DND-41 (cell line): Measurements from ENCODE around the gene HJV.

ENCODE experiments used
- ATAC-seq: fragments of 200-7000 bp; cut with Tn5 transposase; 3 replicates; pipeline ENCODE4 v1.9.1; 2021; ENCODE audit warnings: low read depth; ENCODE audit not compliant: insufficient read depth
- DNase-seq: peaks from one replicate; pipeline ENCODE4 v3.0.0-alpha.2; 2020
- H2AFZ ChIP-seq: 2 replicates; pipeline ENCODE4 v1.6.0; 2012; ENCODE audit warnings: low read depth, low read length
- H3K27ac ChIP-seq: 2 replicates; pipeline ENCODE4 v1.5.1; 2012; ENCODE audit warnings: low read length, inconsistent platforms
- H3K27me3 ChIP-seq: fragments of 200-600 bp; sonication (generic); 2 replicates; pipeline ENCODE4 v1.6.0; 2012; ENCODE audit warnings: low read length, mild to moderate bottlenecking, inconsistent platforms; ENCODE audit not compliant: insufficient read depth, poor library complexity
- H3K36me3 ChIP-seq: 2 replicates; pipeline ENCODE4 v1.5.1; 2012; ENCODE audit warnings: low read length, inconsistent platforms; ENCODE audit not compliant: insufficient read depth
- H3K4me1 ChIP-seq: 2 replicates; pipeline ENCODE4 v1.5.1; 2012; ENCODE audit warnings: mild to moderate bottlenecking, low read length; ENCODE audit not compliant: insufficient read depth
- H3K4me2 ChIP-seq: 2 replicates; pipeline ENCODE4 v1.6.0; 2012; ENCODE audit warnings: mild to moderate bottlenecking, moderate library complexity, low read length, inconsistent platforms; ENCODE audit not compliant: insufficient read depth
- H3K4me3 ChIP-seq, 2 experiments: fragments of 200-600 bp in 1 of 2; shearing (Covaris generic) in 1 of 2; 2 replicates each; pipeline ENCODE4 v1.5.1; 2012 to 2016; ENCODE audit warnings: inconsistent platforms in 2 of 2, low read length in 2 of 2, mild to moderate bottlenecking in 2 of 2, low read depth in 1 of 2, moderate library complexity in 1 of 2
- H3K79me2 ChIP-seq: 2 replicates; pipeline ENCODE4 v1.6.0; 2012; ENCODE audit warnings: low read length, inconsistent platforms; ENCODE audit not compliant: insufficient read depth
- H3K9ac ChIP-seq: 2 replicates; pipeline ENCODE4 v1.6.0; 2012; ENCODE audit warnings: low read depth, mild to moderate bottlenecking, inconsistent platforms, low read length, moderate library complexity
- H3K9me3 ChIP-seq: 2 replicates; pipeline ENCODE4 v1.5.1; 2012; ENCODE audit warnings: low read length, moderate library complexity, mild to moderate bottlenecking, inconsistent platforms; ENCODE audit not compliant: insufficient read depth, severe bottlenecking
- H4K20me1 ChIP-seq: 2 replicates; pipeline ENCODE4 v1.6.0; 2012; ENCODE audit warnings: low read length; ENCODE audit not compliant: insufficient read depth
- EZH2 ChIP-seq: IDR thresholded peaks from 3 replicates; pipeline ENCODE4 v1.6.1; 2012; ENCODE audit warnings: borderline replicate concordance, low read depth, mild to moderate bottlenecking, moderate library complexity, low read length, inconsistent platforms; ENCODE audit not compliant: severe bottlenecking
- TF ChIP-seq, protein P1 (sequence below): IDR thresholded peaks from 2 replicates; pipeline ENCODE4 v1.5.1; 2012; ENCODE audit warnings: borderline replicate concordance, low read length, moderate library complexity, mild to moderate bottlenecking; ENCODE audit not compliant: poor library complexity, severe bottlenecking; ENCODE audit errors: extremely low read depth

HJV gene

GRCh38 chr1:145988773-145989172 lies 32.8 kb downstream of the HJV start:
- TF ChIP-seq, protein P1, sequence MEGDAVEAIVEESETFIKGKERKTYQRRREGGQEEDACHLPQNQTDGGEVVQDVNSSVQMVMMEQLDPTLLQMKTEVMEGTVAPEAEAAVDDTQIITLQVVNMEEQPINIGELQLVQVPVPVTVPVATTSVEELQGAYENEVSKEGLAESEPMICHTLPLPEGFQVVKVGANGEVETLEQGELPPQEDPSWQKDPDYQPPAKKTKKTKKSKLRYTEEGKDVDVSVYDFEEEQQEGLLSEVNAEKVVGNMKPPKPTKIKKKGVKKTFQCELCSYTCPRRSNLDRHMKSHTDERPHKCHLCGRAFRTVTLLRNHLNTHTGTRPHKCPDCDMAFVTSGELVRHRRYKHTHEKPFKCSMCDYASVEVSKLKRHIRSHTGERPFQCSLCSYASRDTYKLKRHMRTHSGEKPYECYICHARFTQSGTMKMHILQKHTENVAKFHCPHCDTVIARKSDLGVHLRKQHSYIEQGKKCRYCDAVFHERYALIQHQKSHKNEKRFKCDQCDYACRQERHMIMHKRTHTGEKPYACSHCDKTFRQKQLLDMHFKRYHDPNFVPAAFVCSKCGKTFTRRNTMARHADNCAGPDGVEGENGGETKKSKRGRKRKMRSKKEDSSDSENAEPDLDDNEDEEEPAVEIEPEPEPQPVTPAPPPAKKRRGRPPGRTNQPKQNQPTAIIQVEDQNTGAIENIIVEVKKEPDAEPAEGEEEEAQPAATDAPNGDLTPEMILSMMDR, result no peak
- no peak for TF ChIP-seq EZH2

DNA sequence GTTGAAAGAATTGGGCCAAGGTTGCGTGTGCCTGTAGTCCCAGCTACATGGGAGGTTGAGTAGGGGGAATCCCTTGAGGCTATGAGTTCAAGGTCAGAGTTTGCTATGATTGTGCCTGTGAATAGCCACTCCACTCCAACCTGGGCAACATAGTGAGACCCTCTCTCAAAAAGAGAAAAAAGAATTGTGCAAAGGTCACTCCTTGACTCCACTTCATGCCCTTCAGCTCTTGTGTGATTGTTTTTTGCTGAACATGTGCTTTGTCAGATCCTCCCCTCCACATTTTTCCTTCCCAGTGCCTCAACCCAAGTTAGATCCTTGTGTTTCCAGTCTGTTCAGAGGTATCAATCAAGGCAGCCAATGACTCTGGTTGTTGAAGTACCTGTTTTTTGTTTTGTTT lies 33.6 kb downstream of the HJV start:
- Histone ChIP-seq H3K79me2 (no peaks in the 10 kb centered on the region), H3K27ac (no peak overlapping the region), H3K27me3 (no peaks in the 10 kb centered on the region), H3K4me3 (no peak overlapping the region), H3K36me3 (no peaks in the 10 kb centered on the region), H3K9ac (no peak overlapping the region), H3K4me2 (no peak overlapping the region), H4K20me1 (no peaks in the 10 kb centered on the region), H2AFZ (no peak overlapping the region), H3K9me3 (no peaks in the 10 kb centered on the region), H3K4me1 (peaks cover 8% of the 10 kb centered on the region)
- no peak for DNase-seq
- no peak for ATAC-seq
- TF ChIP-seq, protein P1, result no peak
- no peak for TF ChIP-seq EZH2

More at GRCh38 chr1:145988773-145989172, 32.8 kb downstream of the HJV start:
- peaks cover 6% of the 10 kb centered on the region for H3K36me3 ChIP-seq
- no peak overlapping the region for H3K4me3 ChIP-seq
- H3K9me3 ChIP-seq, result no peaks in the 10 kb centered on the region
- H3K79me2 ChIP-seq, result no peaks in the 10 kb centered on the region
- peaks cover 8% of the 10 kb centered on the region for H3K4me1 ChIP-seq
- ATAC-seq (no peak), DNase-seq (no peak)
- no peak overlapping the region for H3K4me2 ChIP-seq
- H3K9ac ChIP-seq, result no peak overlapping the region
- H2AFZ ChIP-seq, result 0 out of 2 replicates have a peak overlapping the region, but pooled peaks have one; percentile 15
- H3K27me3 ChIP-seq, result no peaks in the 10 kb centered on the region
- no peaks in the 10 kb centered on the region for H4K20me1 ChIP-seq
- H3K27ac ChIP-seq, result no peak overlapping the region

GRCh38 chr1:145986551-145986950 lies 35.0 kb downstream of the HJV start:
- Histone ChIP-seq H3K4me2 (no peak overlapping the region), H3K27me3 (no peaks in the 10 kb centered on the region), H3K4me1 (peaks cover 8% of the 10 kb centered on the region)

More at GRCh38 chr1:145986551-145986950, 35.0 kb downstream of the HJV start:
- H3K36me3 ChIP-seq, result no peaks in the 10 kb centered on the region
- H3K9me3 ChIP-seq, result no peaks in the 10 kb centered on the region
- no peak for TF ChIP-seq EZH2
- TF ChIP-seq, protein P1, result no peak
- H2AFZ ChIP-seq, result no peak overlapping the region
- no peaks in the 10 kb centered on the region for H4K20me1 ChIP-seq
- DNase-seq, result no peak
- no peak overlapping the region for H3K27ac ChIP-seq
- H3K4me3 ChIP-seq, result no peak overlapping the region
- no peaks in the 10 kb centered on the region for H3K79me2 ChIP-seq
- ATAC-seq, result no peak
- H3K9ac ChIP-seq, result no peak overlapping the region
